Right lobe of liver (tissue), 4 donors: ENCODE data around the gene NUDT5.

Source experiments
- CTCF ChIP-seq, 4 donors: fragments of 200-600 bp in 3 of 4; fragments of 450-650 bp in 1 of 4; IDR thresholded peaks; one replicate each; pipeline versions ENCODE4 v1.5.1 to v1.8.0; 2016 to 2022; ENCODE audit warnings: antibody characterized with exemption in 4 of 4, mild to moderate bottlenecking in 2 of 4
- POLR2A ChIP-seq: fragments of 450-650 bp; IDR thresholded peaks from one replicate; pipeline ENCODE4 v1.6.1; 2017; ENCODE audit warnings: antibody characterized with exemption, mild to moderate bottlenecking
- donor health status: DM: no; HTN: no; CAD: no.
- donor health status: DM: no; HTN: no; CAD: no.
- donor health status: DM: no; HTN: yes; CAD: no.

- TF ChIP-seq POLR2A (no peak), CTCF (IDR thresholded peaks at IDR 0.05) (no peak)
These were observed 32.8 kb downstream of the NUDT5 start for GRCh38 chr10:12162927-12163326.
